ENCODE data around the gene SCGB3A1.

Gene SCGB3A1

DNA sequence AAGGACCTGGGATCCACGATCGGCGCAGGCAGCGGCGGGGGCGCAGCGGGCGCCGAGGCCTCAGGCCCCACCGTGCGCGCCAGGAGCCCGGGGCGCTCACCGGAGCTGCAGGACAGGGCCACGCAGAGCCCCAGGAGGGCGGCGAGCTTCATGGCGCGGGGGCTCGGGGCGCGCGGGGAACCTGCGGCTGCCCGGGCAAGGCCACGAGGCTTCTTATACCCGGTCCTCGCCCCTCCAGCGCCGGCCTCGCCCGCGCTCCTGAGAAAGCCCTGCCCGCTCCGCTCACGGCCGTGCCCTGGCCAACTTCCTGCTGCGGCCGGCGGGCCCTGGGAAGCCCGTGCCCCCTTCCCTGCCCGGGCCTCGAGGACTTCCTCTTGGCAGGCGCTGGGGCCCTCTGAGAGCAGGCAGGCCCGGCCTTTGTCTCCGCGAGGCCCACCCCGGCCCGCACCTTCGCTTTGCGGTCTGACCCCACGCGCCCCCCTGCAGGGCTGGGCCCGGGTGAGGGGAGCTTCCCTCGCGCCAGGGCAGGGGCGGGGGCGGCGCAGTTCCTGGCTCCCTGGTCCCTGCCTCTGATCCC is at the start of gene SCGB3A1:
Gene SCGB3A1 (minus strand): TSS at position 189 of the 577 bp plus-strand sequence. CDS start 37 bp downstream, at position 152.
- DNase-seq = no peak

DNA sequence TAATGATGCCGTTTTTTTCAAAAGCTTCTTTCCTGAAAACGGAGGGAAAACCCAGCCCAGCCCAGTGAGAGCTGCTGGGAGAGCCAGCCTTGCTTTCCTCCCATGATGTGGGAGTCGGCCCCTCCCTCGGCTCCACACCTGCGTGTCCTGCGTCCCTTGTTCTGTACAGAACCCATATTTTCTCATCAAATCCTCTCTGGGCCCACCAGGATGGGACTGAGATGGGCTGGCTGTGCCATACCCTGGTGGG is 49.2 kb upstream of the SCGB3A1 start:
- peak; percentile 29 for DNase-seq

DNA sequence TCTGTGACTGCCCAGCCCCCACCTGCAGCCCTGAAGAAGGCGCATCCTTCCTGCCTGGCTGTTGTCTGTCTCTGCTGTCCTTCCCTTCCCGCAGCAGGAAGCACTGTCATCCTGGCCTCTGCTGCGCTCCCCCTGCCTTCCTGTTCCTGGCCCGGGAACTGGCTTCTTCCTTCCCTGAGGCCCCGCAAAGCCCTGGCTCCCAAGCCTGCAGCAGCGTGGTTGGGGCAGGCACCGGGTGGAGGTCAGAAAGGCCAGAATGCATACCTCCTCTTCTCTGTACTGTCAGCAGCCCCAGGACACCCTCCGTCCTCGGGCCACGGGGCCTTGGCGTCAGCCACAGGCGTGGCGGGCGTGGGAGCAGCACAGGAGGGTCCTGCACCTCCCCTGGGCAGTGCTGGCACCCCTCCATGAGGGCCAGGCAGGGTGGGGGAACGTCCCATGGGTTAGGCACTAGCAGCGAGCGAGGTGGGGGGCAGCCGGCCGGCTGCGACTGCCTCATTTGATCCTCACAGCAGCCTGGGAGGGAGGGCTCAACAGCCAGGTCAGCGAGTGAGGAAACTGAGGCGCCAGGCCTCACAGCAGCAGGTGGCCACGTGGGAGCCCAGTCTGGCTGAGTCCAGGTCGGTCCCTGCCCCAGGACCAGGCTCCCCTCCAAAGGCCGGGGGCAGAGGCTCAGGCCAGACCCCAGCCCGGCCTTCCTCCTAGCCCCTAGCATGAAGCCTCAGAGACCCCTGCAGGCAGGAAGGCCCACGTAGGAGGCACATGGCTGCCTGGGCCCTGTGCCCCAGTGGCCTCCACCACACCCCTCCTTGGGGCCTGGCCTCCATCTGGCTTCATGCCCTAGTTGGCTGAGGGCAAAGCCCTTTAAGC is 48.7 kb upstream of the SCGB3A1 start:
- no peak for DNase-seq

GRCh38 chr5:180639287-180639686 is 48.0 kb upstream of the SCGB3A1 start:
- DNase-seq = no peak

- DNase-seq = no peak
These were observed 46.8 kb upstream of the SCGB3A1 start for GRCh38 chr5:180637962-180638680.

DNA sequence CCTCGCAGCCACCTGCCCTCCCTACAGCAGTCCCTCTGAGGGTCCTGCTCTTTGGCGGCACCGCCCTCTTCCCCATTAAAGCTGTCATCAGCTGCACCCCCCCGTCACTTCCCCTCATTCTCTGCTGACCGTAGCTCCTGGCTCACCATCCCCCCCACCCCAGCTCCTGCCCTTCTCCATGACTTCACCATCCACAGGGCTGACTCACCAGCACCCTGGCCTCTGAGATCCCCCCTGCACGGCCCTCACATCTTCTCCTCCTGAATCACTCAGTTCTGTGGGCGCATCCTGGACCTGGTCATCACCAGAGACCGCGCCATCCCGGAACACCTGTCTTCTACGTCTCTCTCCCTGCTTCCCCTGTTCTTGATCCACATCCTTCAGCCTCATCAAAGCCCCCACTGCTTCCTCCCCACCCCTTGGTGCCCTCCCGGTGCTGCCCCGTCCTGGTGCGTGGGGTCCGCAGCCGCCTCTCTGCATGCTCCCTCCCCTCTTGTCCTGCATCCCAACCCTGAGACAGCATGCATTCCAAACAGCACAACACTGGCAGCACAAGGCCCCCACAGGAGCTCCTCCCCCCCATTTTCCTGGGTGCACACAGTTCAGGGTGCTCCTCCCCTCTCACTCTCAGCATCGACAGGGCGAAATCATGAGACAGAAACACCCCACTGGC is 45.2 kb upstream of the SCGB3A1 start:
- no peak for DNase-seq

GRCh38 chr5:180636016-180636402 is 44.7 kb upstream of the SCGB3A1 start:
- DNase-seq = no peak

DNA sequence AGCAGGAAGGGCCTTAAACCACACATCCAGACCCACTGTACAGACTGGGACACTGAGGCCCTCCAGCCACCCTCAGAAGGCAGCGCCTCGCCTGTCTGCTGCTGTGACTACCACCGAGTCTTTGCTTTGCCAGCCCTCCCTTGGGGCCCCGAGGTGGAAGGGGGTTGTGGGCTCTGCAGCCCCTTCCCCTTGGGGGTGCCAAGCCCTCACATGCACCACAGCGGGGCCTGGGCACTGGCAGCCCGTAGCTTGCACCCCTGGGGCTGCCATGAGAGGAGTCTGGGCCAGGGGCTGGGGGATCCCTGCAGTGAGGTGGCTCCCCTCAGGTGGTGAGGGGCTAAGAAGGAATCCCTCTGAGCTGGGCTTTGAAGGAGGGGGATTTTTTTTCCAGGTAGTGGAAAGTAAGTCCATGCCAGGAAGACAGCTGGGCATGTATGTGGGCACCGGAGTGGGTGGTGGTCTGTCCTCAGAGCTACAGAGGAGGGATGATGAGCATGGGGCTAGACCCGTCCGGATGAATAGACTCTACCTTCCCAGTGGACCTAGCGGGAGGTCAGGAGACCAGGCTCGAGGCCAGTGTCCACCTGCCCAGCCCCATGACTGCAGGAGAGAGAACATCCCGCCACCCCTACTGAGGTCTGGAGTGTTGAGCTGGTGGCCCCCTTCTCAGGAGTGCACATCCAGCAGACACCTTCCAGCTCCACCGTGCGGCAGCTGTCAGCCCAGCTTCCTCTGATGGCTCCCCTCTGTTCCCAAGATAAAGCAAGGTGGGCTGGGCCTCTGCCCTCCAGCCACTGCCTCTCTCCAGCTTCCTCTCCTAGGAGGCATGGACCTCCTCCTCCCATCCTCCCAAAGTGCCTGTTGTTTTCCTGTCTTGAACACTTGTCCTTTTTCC is 42.2 kb upstream of the SCGB3A1 start:
- no peak for DNase-seq

GRCh38 chr5:180632768-180633167 is 41.5 kb upstream of the SCGB3A1 start:
- no peak for DNase-seq

GRCh38 chr5:180631549-180632383 is 40.5 kb upstream of the SCGB3A1 start:
- no peak for DNase-seq

DNA sequence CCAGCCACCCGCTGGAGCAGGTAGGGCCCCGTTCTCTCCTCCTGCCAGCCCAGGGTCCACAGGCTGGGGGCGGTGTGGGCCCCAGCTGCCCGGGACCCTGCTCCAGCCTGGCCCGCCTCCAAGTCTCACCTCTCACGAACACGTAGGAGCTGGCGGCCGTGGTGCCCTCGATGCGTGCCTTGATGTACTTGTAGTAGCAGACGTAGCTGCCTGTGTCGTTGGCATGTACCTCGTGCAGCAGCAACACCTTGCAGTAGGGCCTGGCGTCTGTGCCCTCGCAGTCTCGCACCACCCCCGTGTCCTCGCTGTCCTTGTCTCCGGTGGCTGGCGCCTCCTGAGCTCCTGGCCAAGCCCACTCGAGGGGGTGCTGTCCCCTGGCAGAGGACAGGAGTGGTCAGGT is 39.1 kb upstream of the SCGB3A1 start:
- no peak for DNase-seq

GRCh38 chr5:180629831-180630382 is 38.6 kb upstream of the SCGB3A1 start:
- no peak for DNase-seq

DNA sequence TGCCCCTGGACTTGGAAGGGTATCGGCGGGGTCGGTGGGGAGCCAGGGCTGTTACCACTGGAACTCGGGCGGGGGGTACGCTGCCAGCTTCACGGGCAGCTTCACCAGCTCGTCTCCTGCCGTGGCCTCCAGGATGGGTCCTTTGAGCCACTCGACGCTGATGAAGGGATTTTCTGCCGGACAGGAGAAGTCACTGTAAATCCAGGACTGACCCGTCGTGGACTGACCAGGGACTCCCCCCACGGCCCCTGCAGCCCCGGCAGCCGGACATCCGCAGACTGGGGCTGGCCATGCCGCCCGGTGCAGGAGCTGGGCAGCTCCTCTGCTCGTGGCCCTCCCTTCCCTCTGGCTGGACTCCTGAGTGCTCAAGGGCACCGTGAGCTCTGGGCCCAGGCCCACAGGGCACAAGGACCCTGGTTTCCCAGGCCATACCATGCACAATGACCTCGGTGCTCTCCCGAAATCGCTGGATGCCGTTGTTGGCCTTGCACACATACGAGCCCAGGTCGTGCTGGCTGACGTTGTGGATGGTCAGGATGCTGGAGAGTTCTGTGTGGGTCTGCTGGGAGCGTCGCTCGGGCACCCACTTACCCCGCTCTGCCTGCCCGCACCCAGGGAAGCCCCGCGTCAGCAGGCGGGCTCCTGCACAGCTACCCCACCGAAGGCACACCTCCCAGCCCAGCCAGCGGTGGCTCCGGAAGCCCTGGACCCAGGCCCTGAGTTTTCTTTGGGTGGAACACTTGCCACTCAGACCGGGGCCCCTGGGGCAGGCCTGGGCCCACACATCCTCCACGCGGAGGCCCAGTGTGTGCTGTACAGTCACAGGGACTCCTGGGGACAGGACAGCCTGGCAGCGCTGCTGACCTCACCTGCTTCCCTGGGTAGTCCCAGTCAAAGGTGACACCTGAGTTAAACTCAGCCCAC is 37.8 kb upstream of the SCGB3A1 start:
- no peak for DNase-seq

DNA sequence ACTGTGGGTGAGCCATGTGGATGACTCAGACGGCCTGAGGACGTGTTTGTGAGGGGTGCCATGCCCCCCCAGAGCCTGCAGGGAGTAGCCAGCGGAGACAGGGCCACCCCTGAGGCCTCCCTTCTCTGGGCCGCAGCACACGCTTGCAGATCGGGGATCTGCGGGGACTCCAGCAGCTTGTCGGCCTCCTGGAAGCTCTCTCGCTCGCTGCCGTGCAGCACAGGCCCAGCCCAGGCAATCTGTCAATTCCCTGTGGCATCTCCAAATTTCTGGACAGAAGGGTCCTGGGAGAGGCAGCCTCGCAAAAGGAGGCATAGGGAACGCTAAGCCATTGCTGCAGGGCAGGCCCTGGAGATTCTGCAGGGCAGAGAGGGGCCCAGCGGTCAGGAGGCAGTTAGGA is 36.9 kb upstream of the SCGB3A1 start:
- no peak for DNase-seq

GRCh38 chr5:180627386-180628120 is 36.3 kb upstream of the SCGB3A1 start:
- no peak for DNase-seq

DNA sequence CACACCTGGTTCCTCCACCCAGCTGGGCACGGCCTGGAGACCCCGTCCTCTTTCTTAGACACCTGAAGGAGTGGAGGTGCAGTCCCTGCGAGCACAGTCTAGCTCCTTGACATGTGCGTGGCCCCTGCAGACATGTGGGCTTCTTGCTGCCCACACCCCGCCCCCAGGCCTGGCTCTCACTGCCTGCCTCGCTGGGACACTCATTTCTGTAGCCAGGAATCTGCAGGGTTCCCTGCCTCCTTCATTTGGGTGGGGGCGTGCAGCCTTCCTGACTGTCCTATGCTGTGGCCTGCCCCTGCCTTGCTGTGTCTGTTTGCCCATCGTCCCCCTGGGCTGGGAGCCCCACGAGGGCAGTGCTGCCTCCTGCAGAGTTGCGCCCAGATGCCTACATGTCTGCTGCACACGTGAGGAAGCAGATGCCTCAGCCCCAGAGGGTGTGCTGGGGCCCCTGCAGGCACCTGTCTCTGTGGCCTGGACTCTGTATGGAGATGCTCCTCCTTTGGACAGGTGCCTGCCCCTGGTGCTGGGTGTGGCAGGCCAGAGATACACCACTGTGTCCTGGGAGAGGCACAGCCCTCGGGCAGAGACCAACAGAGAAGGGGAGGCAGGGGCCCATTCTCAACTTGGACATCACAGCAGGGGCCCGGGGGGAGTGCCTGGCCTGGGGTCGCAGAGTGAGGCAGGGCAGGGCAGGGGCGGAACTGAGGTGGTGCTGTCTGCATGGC is 35.5 kb upstream of the SCGB3A1 start:
- DNase-seq = no peak

- DNase-seq = no peak
These were observed 34.7 kb upstream of the SCGB3A1 start for GRCh38 chr5:180625791-180626660.

All from 8988T (cell line).